ENCODE measurements around the gene MSH4.

The MSH4 gene

DNA sequence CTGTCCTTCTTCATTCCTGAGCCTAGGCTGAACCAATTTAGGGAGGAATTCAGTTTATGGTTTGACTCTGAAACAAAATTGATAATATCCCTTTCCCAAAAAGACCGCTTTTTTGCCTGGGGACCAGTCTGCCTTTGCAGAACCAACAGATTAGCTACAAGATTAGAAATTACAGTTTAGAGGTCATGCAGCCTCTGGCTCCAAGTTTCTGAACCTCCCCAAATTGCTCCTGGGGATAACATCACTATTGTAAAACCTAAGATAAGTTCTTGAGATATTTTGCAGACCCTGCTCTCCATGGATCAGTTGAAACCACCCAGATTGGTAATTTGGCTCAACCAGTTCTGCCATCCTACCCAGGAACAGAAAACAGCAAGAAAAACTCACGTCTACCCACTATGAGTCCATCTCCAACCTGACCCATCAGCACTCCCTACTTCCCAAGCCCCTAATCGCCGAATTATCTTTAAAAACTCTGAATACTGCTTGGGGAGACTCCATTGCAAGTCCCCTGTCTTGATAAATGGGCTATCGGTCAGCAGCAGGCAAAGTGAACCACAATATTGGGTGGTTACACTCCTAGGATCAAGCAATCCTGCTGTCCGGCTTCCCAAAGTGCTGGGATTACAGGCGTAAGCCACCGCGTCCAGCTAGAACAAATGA lies 11.2 kb upstream of the MSH4 start:
- Histone ChIP-seq H3K4me1 (ENCODE audit: insufficient read depth, low read length, poor library complexity, severe bottlenecking) (peaks cover 36% of the 10 kb centered on the region), H3K9ac (ENCODE audit: low read depth, low read length, poor library complexity, severe bottlenecking) (peak overlapping the region; percentile 95), H3F3A (ENCODE audit: low read depth) (no peaks in the 10 kb centered on the region), H3K27me3 (ENCODE audit: insufficient read depth, low read length, poor library complexity, severe bottlenecking) (no peaks in the 10 kb centered on the region), H3K9me2 (replicated peaks; ENCODE audit: low read depth, low read length) (no peaks in the 10 kb centered on the region), H3K4me2 (ENCODE audit: low read depth, low read length, poor library complexity, severe bottlenecking) (peak overlapping the region; percentile 80), H2AFZ (ENCODE audit: low read length) (peak overlapping the region; percentile 92), H3K36me3 (ENCODE audit: insufficient read depth, low read length) (peaks cover 6% of the 10 kb centered on the region; the same call in 1 of the 2 replicates), H3K79me2 (ENCODE audit: insufficient read depth, low read length) (peaks cover 44% of the 10 kb centered on the region), H3K9me3 (ENCODE audit: insufficient read depth, low read depth, low read length) (no peaks in the 10 kb centered on the region), H3K4me3 (ENCODE audit: low read length, poor library complexity, severe bottlenecking) (peak overlapping the region; percentile 98), H4K20me1 (ENCODE audit: insufficient read depth, low read length, poor library complexity, severe bottlenecking) (peaks cover 43% of the 10 kb centered on the region)
- TF ChIP-seq, protein P1, sequence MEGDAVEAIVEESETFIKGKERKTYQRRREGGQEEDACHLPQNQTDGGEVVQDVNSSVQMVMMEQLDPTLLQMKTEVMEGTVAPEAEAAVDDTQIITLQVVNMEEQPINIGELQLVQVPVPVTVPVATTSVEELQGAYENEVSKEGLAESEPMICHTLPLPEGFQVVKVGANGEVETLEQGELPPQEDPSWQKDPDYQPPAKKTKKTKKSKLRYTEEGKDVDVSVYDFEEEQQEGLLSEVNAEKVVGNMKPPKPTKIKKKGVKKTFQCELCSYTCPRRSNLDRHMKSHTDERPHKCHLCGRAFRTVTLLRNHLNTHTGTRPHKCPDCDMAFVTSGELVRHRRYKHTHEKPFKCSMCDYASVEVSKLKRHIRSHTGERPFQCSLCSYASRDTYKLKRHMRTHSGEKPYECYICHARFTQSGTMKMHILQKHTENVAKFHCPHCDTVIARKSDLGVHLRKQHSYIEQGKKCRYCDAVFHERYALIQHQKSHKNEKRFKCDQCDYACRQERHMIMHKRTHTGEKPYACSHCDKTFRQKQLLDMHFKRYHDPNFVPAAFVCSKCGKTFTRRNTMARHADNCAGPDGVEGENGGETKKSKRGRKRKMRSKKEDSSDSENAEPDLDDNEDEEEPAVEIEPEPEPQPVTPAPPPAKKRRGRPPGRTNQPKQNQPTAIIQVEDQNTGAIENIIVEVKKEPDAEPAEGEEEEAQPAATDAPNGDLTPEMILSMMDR (conservative IDR thresholded peaks at IDR 0.05; ENCODE audit: low read length), result no peak
- TF ChIP-seq EZH2phosphoT487 (IDR thresholded peaks at IDR 0.05; ENCODE audit: borderline replicate concordance), result no peak

DNA sequence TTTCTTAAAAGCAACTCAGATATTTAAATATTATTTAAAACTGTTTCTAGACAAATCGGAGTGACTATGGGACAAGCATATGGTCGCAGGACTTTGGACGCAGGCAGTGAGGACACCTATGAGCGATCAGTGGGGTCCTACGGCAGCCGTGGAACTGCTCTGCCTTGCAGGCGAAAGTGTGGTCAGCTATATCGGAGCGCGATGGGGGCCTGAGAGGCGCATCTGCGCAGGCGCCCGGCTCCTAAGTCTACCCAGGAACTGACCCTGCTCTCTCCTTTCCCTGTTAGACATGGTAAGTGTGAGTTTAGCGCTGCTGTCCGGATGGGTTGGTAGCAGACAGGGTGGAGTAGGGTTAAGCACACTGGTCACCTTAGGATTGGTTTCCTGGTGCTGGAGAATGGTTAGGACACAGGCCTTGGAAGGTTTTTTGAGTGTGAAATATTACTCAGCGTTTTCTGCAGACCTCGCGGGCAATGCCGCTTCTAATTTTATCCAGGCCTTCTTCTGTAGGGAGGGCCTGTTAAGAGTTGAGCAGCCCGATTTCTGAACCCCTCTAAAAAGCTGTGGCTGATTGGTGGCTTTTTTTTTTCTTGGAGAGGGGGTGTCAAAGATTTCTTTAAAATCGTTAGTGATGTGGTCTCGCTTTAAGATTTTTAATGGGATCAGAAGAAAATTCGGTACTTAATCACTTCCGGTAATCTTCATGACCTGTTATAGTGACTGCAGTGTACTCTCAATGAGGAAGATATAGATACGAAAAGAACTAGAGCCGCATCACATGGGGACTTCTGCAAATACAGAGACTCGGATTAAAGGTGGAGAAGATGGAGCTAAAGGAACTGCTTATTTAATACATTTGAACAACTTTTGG lies 10.5 kb upstream of the MSH4 start, which contains the start of gene RABGGTB:
TSS of gene RABGGTB (plus strand) at position 274 of the 871 bp plus-strand sequence. CDS start at position 290, 16 bp downstream.
- H3K79me2 ChIP-seq (ENCODE audit: insufficient read depth, low read length), result peaks cover 52% of the 10 kb centered on the region
- peak within 1 kb of the TSS; percentile 92 for H2AFZ ChIP-seq (ENCODE audit: low read length)
- no peak for TF ChIP-seq EZH2phosphoT487 (IDR thresholded peaks at IDR 0.05; ENCODE audit: borderline replicate concordance)
- TF ChIP-seq, protein P1 (conservative IDR thresholded peaks at IDR 0.05; ENCODE audit: low read length), result no peak
- no peaks in the 10 kb centered on the region for H3K27me3 ChIP-seq (ENCODE audit: insufficient read depth, low read length, poor library complexity, severe bottlenecking)
- no peaks in the 10 kb centered on the region for H3K9me2 ChIP-seq (replicated peaks; ENCODE audit: low read depth, low read length)
- peak within 1 kb of the TSS; percentile 89 for H3K4me2 ChIP-seq (ENCODE audit: low read depth, low read length, poor library complexity, severe bottlenecking)
- peaks cover 42% of the 10 kb centered on the region for H3K4me1 ChIP-seq (ENCODE audit: insufficient read depth, low read length, poor library complexity, severe bottlenecking)
- H3K36me3 ChIP-seq (ENCODE audit: insufficient read depth, low read length), result peaks cover 13% of the 10 kb centered on the region
- H3K9me3 ChIP-seq (ENCODE audit: insufficient read depth, low read depth, low read length), result no peaks in the 10 kb centered on the region
- peak within 1 kb of the TSS; percentile 95 for H3K9ac ChIP-seq (ENCODE audit: low read depth, low read length, poor library complexity, severe bottlenecking)
- H3K4me3 ChIP-seq (ENCODE audit: low read length, poor library complexity, severe bottlenecking), result peak within 1 kb of the TSS; percentile 98
- H3F3A ChIP-seq (ENCODE audit: low read depth), result no peaks in the 10 kb centered on the region
- H4K20me1 ChIP-seq (ENCODE audit: insufficient read depth, low read length, poor library complexity, severe bottlenecking), result peaks cover 50% of the 10 kb centered on the region

DNA sequence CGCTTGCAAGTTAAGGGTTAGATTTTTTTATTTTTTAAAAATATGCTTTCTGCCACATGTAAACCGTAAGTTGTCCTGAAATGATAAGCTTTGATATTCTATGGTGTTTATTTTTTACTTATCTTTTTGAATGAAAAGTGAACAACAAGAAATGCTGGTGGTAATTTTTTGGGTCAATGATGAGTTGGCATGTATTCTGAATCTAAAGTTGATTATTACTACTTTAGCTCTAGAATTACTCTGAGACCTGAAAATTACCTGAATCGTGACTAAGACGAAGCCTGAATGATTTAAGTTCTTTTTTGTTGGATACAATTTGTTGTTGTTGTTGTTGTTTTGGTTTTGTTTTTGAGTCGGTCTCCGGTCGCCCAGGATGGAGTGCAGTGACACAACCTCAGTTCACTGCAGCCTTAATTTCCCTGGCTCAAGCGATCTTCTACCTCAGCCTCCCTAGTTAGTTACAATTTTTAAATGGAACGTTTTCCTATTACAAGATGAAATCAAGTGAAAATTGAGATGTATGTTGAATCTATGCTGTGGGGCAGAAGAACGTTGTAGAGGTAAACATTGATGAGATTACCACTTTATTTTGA lies 9.7 kb upstream of the MSH4 start:
- no peaks in the 10 kb centered on the region for H3K27me3 ChIP-seq (ENCODE audit: insufficient read depth, low read length, poor library complexity, severe bottlenecking)
- peaks cover 58% of the 10 kb centered on the region for H4K20me1 ChIP-seq (ENCODE audit: insufficient read depth, low read length, poor library complexity, severe bottlenecking)
- no peaks in the 10 kb centered on the region for H3F3A ChIP-seq (ENCODE audit: low read depth)
- no peak for TF ChIP-seq EZH2phosphoT487 (IDR thresholded peaks at IDR 0.05; ENCODE audit: borderline replicate concordance)
- TF ChIP-seq, protein P1 (conservative IDR thresholded peaks at IDR 0.05; ENCODE audit: low read length), result no peak
- H3K9me3 ChIP-seq (ENCODE audit: insufficient read depth, low read depth, low read length), result no peaks in the 10 kb centered on the region
- H3K9ac ChIP-seq (ENCODE audit: low read depth, low read length, poor library complexity, severe bottlenecking), result peak overlapping the region; percentile 95
- H3K9me2 ChIP-seq (replicated peaks; ENCODE audit: low read depth, low read length), result no peaks in the 10 kb centered on the region
- H3K79me2 ChIP-seq (ENCODE audit: insufficient read depth, low read length), result peaks cover 60% of the 10 kb centered on the region
- peak overlapping the region; percentile 98 for H3K4me3 ChIP-seq (ENCODE audit: low read length, poor library complexity, severe bottlenecking)
- peaks cover 21% of the 10 kb centered on the region for H3K36me3 ChIP-seq (ENCODE audit: insufficient read depth, low read length)
- H3K4me1 ChIP-seq (ENCODE audit: insufficient read depth, low read length, poor library complexity, severe bottlenecking), result peaks cover 50% of the 10 kb centered on the region
- H3K4me2 ChIP-seq (ENCODE audit: low read depth, low read length, poor library complexity, severe bottlenecking), result peak overlapping the region; percentile 89
- H2AFZ ChIP-seq (ENCODE audit: low read length), result no peak overlapping the region

Data from Loucy (cell line).